Activated CD4-positive, alpha-beta memory T cell treated with anti-CD3 and anti-CD28 coated beads for 36 hours (primary cell): ENCODE results near the gene ZNF564. TPM values are rescaled to one million over a fixed set of nuclear protein-coding genes. Genes with fewer than 3 reads are reported as not detected.
"Not testable (repeated sequence)": the region's sequence is repeated elsewhere in the genome, so short reads cannot be mapped to it uniquely, and the experiment has no call there.

Source experiments
- CTCF ChIA-PET: fragments of 350-600 bp; sonication (Branson Sonifier 250); formaldehyde crosslinking; loops from one replicate; lab custom pipeline; 2021; ENCODE audit warnings: antibody characterized with exemption, inconsistent platforms; lab: Charles Lee
- POLR2A ChIA-PET: fragments of 350-600 bp; sonication (Branson Sonifier 250); formaldehyde crosslinking; loops from one replicate; lab custom pipeline; 2021; ENCODE audit warnings: antibody characterized with exemption; lab: Charles Lee
- DNase-seq: peaks from one replicate; pipeline ENCODE4 v3.0.0-alpha.2; 2020
- H3K27ac Mint-ChIP-seq: one replicate; pipeline ENCODE4 v1.8.0; 2021; ENCODE audit warnings: mixed read lengths
- H3K27me3 Mint-ChIP-seq: one replicate; pipeline ENCODE4 v1.8.0; 2021; ENCODE audit warnings: mixed read lengths
- H3K36me3 Mint-ChIP-seq: one replicate; pipeline ENCODE4 v1.8.0; 2021; ENCODE audit warnings: mixed read lengths
- H3K4me1 Mint-ChIP-seq: one replicate; pipeline ENCODE4 v1.8.0; 2021; ENCODE audit warnings: low read depth, mixed read lengths
- H3K4me3 Mint-ChIP-seq: one replicate; pipeline ENCODE4 v1.8.0; 2021; ENCODE audit warnings: mild to moderate bottlenecking, mixed read lengths
- H3K9me3 Mint-ChIP-seq: one replicate; pipeline ENCODE4 v1.8.0; 2021; ENCODE audit warnings: mixed read lengths
- intact Hi-C: fragments of 100-400 bp; cut with micrococcal nuclease; formaldehyde crosslinking; loops from one replicate; pipeline ENCODE4 v1.15.1; 2023
- total RNA-seq, 2 experiments: library from RNA; stranded (reverse); gene quantifications; one replicate each; pipeline ENCODE4 v1.2.3, GENCODE V29; 2021

The ZNF564 gene
- total RNA-seq, 2 experiments from 2014 or later = 6.5 to 7.0 TPM

- H3K4me1 Mint-ChIP-seq = peaks cover 12% of the 10 kb centered on the region
- ChIA-PET POLR2A (interaction anchor here (0.8 to 1.2 kb wide), 2 partner anchors 14 to 131 kb away, joined by 3 to 6 read pairs; partner anchors contain the start of gene ZNF442), CTCF (interaction anchor here (2.0 to 2.6 kb wide), 2 partner anchors 9 to 13 kb away, joined by 7 to 20 read pairs; partner anchors contain the start of gene ZNF709)
- intact Hi-C loops = loop anchor here (5.0 to 10.0 kb wide), 3 partner anchors 116 to 202 kb away; partner anchors contain the start of genes ZNF44, ZNF490, ZNF563 and ZNF791
- H3K4me3 Mint-ChIP-seq = peak overlapping the region; percentile 86
- H3K27me3 Mint-ChIP-seq = no peaks in the 10 kb centered on the region
- DNase-seq = no peak
- no peaks in the 10 kb centered on the region for H3K36me3 Mint-ChIP-seq
- no peak overlapping the region for H3K27ac Mint-ChIP-seq
- H3K9me3 Mint-ChIP-seq = peaks cover 7% of the 10 kb centered on the region
Measured at GRCh38 chr19:12496480-12496879, 54.8 kb downstream of the ZNF564 start.

DNA sequence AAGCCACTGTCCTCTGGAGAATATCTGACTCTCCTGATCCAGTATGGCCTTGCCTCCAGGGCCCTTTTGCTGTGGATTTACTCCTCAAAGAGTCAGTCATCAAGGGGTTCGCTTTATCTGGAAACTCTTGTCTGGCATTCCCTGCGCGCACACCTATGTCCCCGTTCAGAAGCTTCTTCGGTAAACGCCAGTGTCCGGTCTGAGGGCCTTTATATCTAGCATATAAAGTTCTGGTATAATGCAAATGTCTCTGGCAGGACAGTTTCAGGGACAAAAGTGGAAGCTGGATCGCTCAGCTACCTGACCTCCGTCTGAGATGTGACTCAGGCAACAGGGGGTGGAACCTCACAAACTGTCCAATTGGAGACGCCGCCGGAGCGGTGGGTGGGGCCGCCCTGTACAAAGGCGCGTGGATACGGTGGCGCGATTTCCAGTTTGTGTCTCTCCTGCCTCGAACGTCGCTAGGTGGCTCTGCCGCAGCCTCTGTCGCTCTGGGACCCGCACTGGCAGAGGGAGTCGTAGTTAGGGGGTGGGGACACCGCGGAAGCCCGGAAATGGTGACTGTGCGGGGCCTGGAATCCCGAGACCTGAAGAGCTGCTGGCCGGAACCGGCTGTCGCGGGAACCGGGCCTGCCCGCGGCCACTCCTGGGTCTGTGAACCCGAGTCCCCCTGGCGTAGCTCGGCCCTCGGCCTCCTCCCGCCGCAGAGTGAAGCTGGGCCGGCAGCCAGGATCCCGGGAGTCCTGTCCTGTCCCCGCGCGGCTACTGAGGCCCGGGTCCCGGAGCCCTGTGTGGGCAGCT is 56.1 kb downstream of the ZNF564 start:
- Mint-ChIP-seq H3K9me3 (peaks cover 7% of the 10 kb centered on the region), H3K36me3 (no peaks in the 10 kb centered on the region), H3K27ac (peak overlapping the region; percentile 88), H3K27me3 (no peaks in the 10 kb centered on the region), H3K4me3 (peak overlapping the region; percentile 86), H3K4me1 (peaks cover 12% of the 10 kb centered on the region)
- ChIA-PET POLR2A (interaction anchor here (0.6 to 1.4 kb wide), 13 partner anchors 11 to 922 kb away, joined by 3 to 11 read pairs (median 3); partner anchors contain the start of genes ZNF442, ZNF443, ZNF490 and ZNF709), CTCF (interaction anchor here (0.6 to 2.6 kb wide), 11 partner anchors 8 to 703 kb away, joined by 3 to 20 read pairs (median 3); partner anchors contain the start of genes ZNF442, ZNF443 and ZNF709)
- DNase-seq = peak; percentile 98
- intact Hi-C loops = loop anchor here (1.0 to 10.0 kb wide), 6 partner anchors 11 to 200 kb away; partner anchors contain the start of genes ZNF44, ZNF443, ZNF490 and ZNF563

DNA sequence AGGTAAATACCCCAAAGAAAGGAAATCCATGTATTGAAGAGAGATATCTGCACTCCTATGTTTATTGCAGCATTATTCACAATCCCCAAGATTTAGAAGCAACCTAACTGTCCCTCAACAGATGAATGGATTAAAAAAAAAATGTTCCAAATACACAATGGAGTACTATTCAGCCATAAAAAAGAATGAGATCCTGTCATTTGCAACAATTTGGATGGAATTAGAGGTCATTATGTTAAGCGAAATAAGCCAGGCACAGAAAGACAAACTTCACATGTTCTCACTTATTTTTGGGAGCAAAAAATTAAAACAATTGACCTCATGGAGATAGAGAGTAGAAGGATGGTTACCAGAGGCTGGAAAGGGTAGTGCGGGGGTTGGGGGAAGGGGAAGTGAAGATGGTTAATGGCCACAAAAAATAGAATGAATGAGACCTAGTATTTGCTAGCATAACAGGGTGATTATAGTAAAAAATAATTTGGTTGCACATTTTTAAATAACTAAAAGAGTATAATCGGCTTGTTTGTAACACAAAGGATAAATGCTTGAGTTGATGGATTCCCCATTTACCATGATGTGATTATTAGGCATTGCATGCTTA is 56.9 kb downstream of the ZNF564 start:
- peaks cover 12% of the 10 kb centered on the region for H3K4me1 Mint-ChIP-seq
- H3K4me3 Mint-ChIP-seq = peak overlapping the region; percentile 43
- intact Hi-C loops = loop anchor here (2.0 to 10.0 kb wide), 3 partner anchors 54 to 200 kb away; partner anchors contain the start of genes ZNF44, ZNF443 and ZNF563
- CTCF ChIA-PET = interaction anchor here (0.6 to 2.6 kb wide), 8 partner anchors 7 to 702 kb away, joined by 3 to 20 read pairs (median 4); partner anchors contain the start of genes ZNF442, ZNF443 and ZNF709
- H3K9me3 Mint-ChIP-seq = peaks cover 7% of the 10 kb centered on the region
- POLR2A ChIA-PET = interaction anchor here (0.6 to 1.4 kb wide), 6 partner anchors 10 to 203 kb away, joined by 3 to 11 read pairs (median 3); partner anchors contain the start of genes ZNF490, ZNF709, ZNF791 and ZNF799
- DNase-seq = no peak
- H3K36me3 Mint-ChIP-seq = no peaks in the 10 kb centered on the region
- no peaks in the 10 kb centered on the region for H3K27me3 Mint-ChIP-seq
- peak overlapping the region; percentile 58 for H3K27ac Mint-ChIP-seq

DNA sequence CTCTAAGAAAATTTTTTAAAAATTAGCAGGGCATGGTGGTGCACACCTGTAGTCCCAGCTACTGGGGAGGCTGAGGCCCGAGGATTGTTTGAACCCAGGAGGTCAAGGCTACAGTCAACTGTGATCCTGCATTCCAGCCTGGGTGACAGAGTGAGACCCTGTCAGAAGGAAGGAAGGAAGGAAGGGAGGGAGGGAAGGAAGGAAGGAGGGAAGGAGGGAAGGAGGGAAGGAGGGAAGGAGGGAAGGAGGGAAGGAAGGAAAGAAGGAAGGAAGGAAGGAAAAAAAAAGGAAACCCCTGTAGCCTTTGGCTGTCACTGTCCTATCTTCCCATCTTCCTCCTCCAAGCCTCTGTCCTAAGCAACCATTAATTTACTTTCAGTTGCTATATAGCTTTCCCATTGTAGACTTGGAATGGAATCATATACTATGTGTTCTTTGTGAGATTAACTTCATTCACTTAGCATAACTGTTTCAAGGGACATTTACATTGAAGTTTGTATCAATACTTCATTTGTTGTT is 65.0 kb downstream of the ZNF564 start:
- H3K9me3 Mint-ChIP-seq, intact Hi-C loops, H3K27ac Mint-ChIP-seq, H3K36me3 Mint-ChIP-seq, POLR2A ChIA-PET, DNase-seq, H3K4me3 Mint-ChIP-seq, H3K27me3 Mint-ChIP-seq: not testable (repeated sequence)
- CTCF ChIA-PET = interaction anchor here (4.8 kb wide), 1 partner anchor 9 kb away, joined by 20 read pairs; no protein-coding TSS in a partner anchor
- peaks cover 29% of the 10 kb centered on the region for H3K4me1 Mint-ChIP-seq

GRCh38 chr19:12485571-12485970 is 65.7 kb downstream of the ZNF564 start:
- Mint-ChIP-seq H3K27ac (no peak overlapping the region), H3K9me3 (no peaks in the 10 kb centered on the region), H3K4me3 (peak overlapping the region; percentile 89), H3K4me1 (peaks cover 29% of the 10 kb centered on the region), H3K36me3 (no peaks in the 10 kb centered on the region), H3K27me3 (no peaks in the 10 kb centered on the region)
- intact Hi-C loops = no loop called here
- no peak for DNase-seq
- CTCF ChIA-PET = interaction anchor here (4.8 kb wide), 1 partner anchor 10 kb away, joined by 20 read pairs; no protein-coding TSS in a partner anchor
- POLR2A ChIA-PET = no interaction called here

GRCh38 chr19:12485052-12485416 is 66.2 kb downstream of the ZNF564 start:
- Mint-ChIP-seq H3K4me1 (peaks cover 29% of the 10 kb centered on the region), H3K36me3 (no peaks in the 10 kb centered on the region), H3K27ac (peak overlapping the region; percentile 43), H3K9me3 (no peaks in the 10 kb centered on the region), H3K4me3 (peak overlapping the region; percentile 89), H3K27me3 (no peaks in the 10 kb centered on the region)
- ChIA-PET POLR2A (interaction anchor here (1.9 kb wide), 1 partner anchor 10 kb away, joined by 11 read pairs; no protein-coding TSS in a partner anchor), CTCF (interaction anchor here (4.8 kb wide), 1 partner anchor 11 kb away, joined by 20 read pairs; no protein-coding TSS in a partner anchor)
- no peak for DNase-seq
- intact Hi-C loops = no loop called here

DNA sequence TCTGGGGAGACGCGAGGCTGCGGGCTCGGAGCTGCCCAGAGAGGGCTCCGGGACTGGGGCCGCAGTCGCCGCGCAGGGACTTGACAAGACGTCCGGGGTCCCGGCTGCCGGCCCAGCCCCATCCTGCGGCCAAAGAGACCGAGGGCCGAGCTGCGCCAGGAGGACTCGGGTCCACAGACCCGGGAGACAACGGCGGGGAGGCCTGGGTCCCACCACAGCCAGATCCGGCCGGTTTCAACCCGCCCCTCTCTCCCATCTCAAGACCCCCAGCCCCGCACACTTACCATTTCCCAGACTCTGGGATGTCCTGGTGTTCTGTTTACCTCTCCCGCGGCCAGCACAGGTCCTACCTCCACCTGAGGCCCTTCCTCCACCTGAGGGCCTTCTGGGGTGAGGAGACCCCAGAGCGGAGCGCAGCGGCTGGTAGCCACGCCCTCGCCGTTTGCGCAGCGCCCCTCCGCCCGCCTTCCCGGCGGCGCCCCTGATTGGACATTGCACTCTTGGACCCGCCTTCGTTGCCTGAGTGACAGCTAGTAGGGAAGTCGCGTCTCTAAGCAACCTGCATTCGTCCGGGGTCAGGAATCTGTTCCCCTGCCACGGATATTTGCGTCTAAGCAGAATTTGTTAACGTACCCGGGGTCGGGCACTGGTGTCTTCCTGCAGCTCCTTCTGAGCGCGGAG is 66.8 kb downstream of the ZNF564 start, which contains the start of gene ZNF709:
ZNF709 (minus strand) TSS at position 446 of the 681 bp plus-strand sequence; CDS start at position 287, 159 bp downstream.
- intact Hi-C loops = loop anchor here (1.0 to 5.0 kb wide), 2 partner anchors 11 to 42 kb away; partner anchors contain the start of gene ZNF443
- Mint-ChIP-seq H3K27ac (peak within 1 kb of the TSS; percentile 43), H3K9me3 (no peaks in the 10 kb centered on the region), H3K4me1 (peaks cover 29% of the 10 kb centered on the region), H3K27me3 (no peaks in the 10 kb centered on the region), H3K4me3 (peak within 1 kb of the TSS; percentile 89), H3K36me3 (no peaks in the 10 kb centered on the region)
- POLR2A ChIA-PET = interaction anchor here (1.9 kb wide), 1 partner anchor 11 kb away, joined by 11 read pairs; no protein-coding TSS in a partner anchor
- CTCF ChIA-PET = interaction anchor here (0.5 to 4.8 kb wide), 3 partner anchors 11 to 276 kb away, joined by 3 to 20 read pairs (median 3); no protein-coding TSS in a partner anchor
- DNase-seq = peak; percentile 92

- no peak overlapping the region for H3K27ac Mint-ChIP-seq
- intact Hi-C loops = loop anchor here (1.0 to 5.0 kb wide), 2 partner anchors 11 to 42 kb away; partner anchors contain the start of gene ZNF443
- no peaks in the 10 kb centered on the region for H3K27me3 Mint-ChIP-seq
- no peaks in the 10 kb centered on the region for H3K9me3 Mint-ChIP-seq
- no peaks in the 10 kb centered on the region for H3K36me3 Mint-ChIP-seq
- ChIA-PET POLR2A (interaction anchor here (1.9 kb wide), 1 partner anchor 11 kb away, joined by 11 read pairs; no protein-coding TSS in a partner anchor), CTCF (interaction anchor here (1.1 to 4.8 kb wide), 2 partner anchors 12 to 80 kb away, joined by 3 to 20 read pairs; no protein-coding TSS in a partner anchor)
- no peak for DNase-seq
- peaks cover 29% of the 10 kb centered on the region for H3K4me1 Mint-ChIP-seq
- peak overlapping the region; percentile 89 for H3K4me3 Mint-ChIP-seq
Measured at GRCh38 chr19:12484011-12484370, 67.3 kb downstream of the ZNF564 start.

DNA sequence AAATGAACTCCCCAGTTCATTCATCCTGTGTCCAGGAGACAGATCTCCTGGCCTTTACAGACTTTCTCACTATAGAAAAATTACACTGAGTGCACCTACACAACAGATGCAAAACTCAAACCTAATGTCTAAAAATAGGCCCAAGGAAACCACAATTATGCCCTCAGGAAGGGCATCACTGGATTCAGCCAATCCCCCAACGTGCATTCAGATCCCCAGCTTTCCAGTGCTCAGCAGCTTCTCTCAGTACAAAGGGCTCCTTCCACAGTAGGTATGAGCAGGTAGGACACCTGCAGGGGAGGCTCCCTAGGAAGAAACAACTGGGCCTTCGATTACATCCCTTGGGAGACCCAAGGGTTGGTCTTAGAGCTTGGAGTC is 68.8 kb downstream of the ZNF564 start:
- POLR2A ChIA-PET = interaction anchor here (1.0 kb wide), 1 partner anchor 14 kb away, joined by 3 read pairs; no protein-coding TSS in a partner anchor
- H3K27ac Mint-ChIP-seq = no peak overlapping the region
- H3K27me3 Mint-ChIP-seq = no peaks in the 10 kb centered on the region
- no peaks in the 10 kb centered on the region for H3K9me3 Mint-ChIP-seq
- H3K36me3 Mint-ChIP-seq = no peaks in the 10 kb centered on the region
- CTCF ChIA-PET = interaction anchor here (0.7 to 4.8 kb wide), 4 partner anchors 13 to 559 kb away, joined by 3 to 20 read pairs (median 4); no protein-coding TSS in a partner anchor
- intact Hi-C loops = loop anchor here (5.0 kb wide), 1 partner anchor 40 kb away; the partner anchor contains the start of gene ZNF443
- H3K4me3 Mint-ChIP-seq = no peak overlapping the region
- no peak for DNase-seq
- peaks cover 41% of the 10 kb centered on the region for H3K4me1 Mint-ChIP-seq

GRCh38 chr19:12481781-12482508 is 69.3 kb downstream of the ZNF564 start:
- no peak overlapping the region for H3K4me3 Mint-ChIP-seq

More at GRCh38 chr19:12481781-12482508, 69.3 kb downstream of the ZNF564 start:
- H3K9me3 Mint-ChIP-seq = no peaks in the 10 kb centered on the region
- no peaks in the 10 kb centered on the region for H3K36me3 Mint-ChIP-seq
- DNase-seq = no peak
- H3K4me1 Mint-ChIP-seq = peaks cover 41% of the 10 kb centered on the region
- CTCF ChIA-PET = interaction anchor here (0.7 to 4.8 kb wide), 3 partner anchors 14 to 558 kb away, joined by 3 to 20 read pairs (median 4); no protein-coding TSS in a partner anchor
- no peaks in the 10 kb centered on the region for H3K27me3 Mint-ChIP-seq
- intact Hi-C loops = loop anchor here (5.0 kb wide), 1 partner anchor 40 kb away; the partner anchor contains the start of gene ZNF443
- peak overlapping the region; percentile 57 for H3K27ac Mint-ChIP-seq
- POLR2A ChIA-PET = interaction anchor here (1.0 kb wide), 1 partner anchor 14 kb away, joined by 3 read pairs; no protein-coding TSS in a partner anchor
